Caco-2 (cell line): Measurements from ENCODE around the gene SMC1B. TPM values are rescaled to one million over a fixed set of nuclear protein-coding genes. Genes with fewer than 3 reads are reported as not detected.

Experiments
- BruUV-seq: library from RNA; stranded (reverse); fragments of 400-500 nt; replicated peaks from 2 replicates; lab custom pipeline; 2021; lab: Mats Ljungman, UMichigan
- CTCF ChIA-PET: fragments of 300-600 bp; sonication (Branson Sonifier 250); formaldehyde crosslinking; loops from one replicate; lab custom pipeline; 2022; ENCODE audit warnings: antibody characterized with exemption; lab: Charles Lee
- POLR2A ChIA-PET: fragments of 300-600 bp; sonication (Branson Sonifier 250); formaldehyde crosslinking; loops from one replicate; lab custom pipeline; 2022; ENCODE audit warnings: antibody characterized with exemption; lab: Charles Lee
- DNase-seq, 2 experiments: peaks; one replicate each; pipeline versions ENCODE4 v3.0.0 to v3.0.0-alpha.2; 2020 to 2022
- H3K27me3 ChIP-seq: replicated peaks from 2 replicates; pipeline ENCODE4 v1.6.0; 2011; ENCODE audit warnings: low read length; ENCODE audit not compliant: control insufficient read depth, insufficient read depth
- H3K36me3 ChIP-seq: 2 replicates; pipeline ENCODE4 v1.5.1; 2011; ENCODE audit warnings: low read length; ENCODE audit not compliant: control insufficient read depth, insufficient read depth
- H3K4me1 ChIP-seq: fragments of 250-450 bp; sonication (Bioruptor Pico); 2 replicates; pipeline ENCODE4 v1.5.1; 2020; ENCODE audit warnings: mild to moderate bottlenecking
- H3K4me3 ChIP-seq: 2 replicates; pipeline ENCODE4 v1.5.1; 2011; ENCODE audit warnings: low read depth, mild to moderate bottlenecking, control low read depth, low read length
- H3K9me3 ChIP-seq: fragments of 250-450 bp; sonication (Bioruptor Pico); 2 replicates; pipeline ENCODE4 v1.5.1; 2020; ENCODE audit warnings: mild to moderate bottlenecking, moderate library complexity
- H3K27ac Mint-ChIP-seq: one replicate; pipeline ENCODE4 v1.8.0; 2022; ENCODE audit warnings: mixed read lengths; ENCODE audit not compliant: unreplicated experiment
- H3K27me3 Mint-ChIP-seq: one replicate; pipeline ENCODE4 v1.8.0; 2022; ENCODE audit warnings: mixed read lengths; ENCODE audit not compliant: insufficient read depth, unreplicated experiment
- H3K36me3 Mint-ChIP-seq: one replicate; pipeline ENCODE4 v1.8.0; 2022; ENCODE audit warnings: mild to moderate bottlenecking, mixed read lengths; ENCODE audit not compliant: insufficient read depth, unreplicated experiment
- H3K4me1 Mint-ChIP-seq: one replicate; pipeline ENCODE4 v1.8.0; 2022; ENCODE audit warnings: low read depth, mixed read lengths; ENCODE audit not compliant: unreplicated experiment
- H3K4me3 Mint-ChIP-seq: one replicate; pipeline ENCODE4 v1.8.0; 2022; ENCODE audit warnings: mild to moderate bottlenecking, moderate library complexity, mixed read lengths; ENCODE audit not compliant: unreplicated experiment
- H3K9me3 Mint-ChIP-seq: one replicate; pipeline ENCODE4 v1.8.0; 2022; ENCODE audit warnings: mixed read lengths; ENCODE audit not compliant: unreplicated experiment
- CTCF ChIP-seq, 2 experiments: fragments of 200-600 bp in 1 of 2; IDR thresholded peaks; 1 replicate in 1 of 2; 2 replicates in 1 of 2; pipeline versions ENCODE4 v1.5.1 to v1.8.0; 2011 to 2022; ENCODE audit warnings: antibody characterized with exemption in 1 of 2, control low read depth in 1 of 2, inconsistent platforms in 1 of 2, low read depth in 1 of 2, low read length in 1 of 2, mild to moderate bottlenecking in 1 of 2, moderate library complexity in 1 of 2; ENCODE audit not compliant: insufficient read depth in 1 of 2, severe bottlenecking in 1 of 2, unreplicated experiment in 1 of 2
- intact Hi-C: fragments of 100-400 bp; cut with micrococcal nuclease; formaldehyde crosslinking; loops from one replicate; pipeline ENCODE4 v1.10.0; 2022; ENCODE audit not compliant: unreplicated experiment
- total RNA-seq: library from RNA; stranded (reverse); gene quantifications from 2 replicates; pipeline ENCODE4 v1.2.3, GENCODE V29; 2022

The SMC1B gene
- total RNA-seq, 1 experiment from 2014 or later, result 5.3 TPM

- Histone ChIP-seq H3K36me3 (peaks cover 10% of the 10 kb centered on the region), H3K9me3 (no peaks in the 10 kb centered on the region), H3K4me3 (no peak overlapping the region), H3K27me3 (no peaks in the 10 kb centered on the region), H3K4me1 (peaks cover 15% of the 10 kb centered on the region)
- peaks cover 67% of the 10 kb centered on the region for H3K36me3 Mint-ChIP-seq
- ChIA-PET POLR2A (no interaction called here), CTCF (no interaction called here)
- H3K4me3 Mint-ChIP-seq, result no peak overlapping the region
- TF ChIP-seq CTCF (IDR thresholded peaks at IDR 0.05; ENCODE audit: insufficient read depth in 1 of 2, low read depth in 1 of 2, low read length in 1 of 2, severe bottlenecking in 1 of 2, unreplicated experiment in 1 of 2), result no peak
- intact Hi-C loops, result no loop called here
- H3K27me3 Mint-ChIP-seq, result no peaks in the 10 kb centered on the region
- peaks cover 18% of the 10 kb centered on the region for H3K4me1 Mint-ChIP-seq
- no peak overlapping the region for H3K27ac Mint-ChIP-seq
- H3K9me3 Mint-ChIP-seq, result no peaks in the 10 kb centered on the region
- BruUV-seq, result no TSS peak
- no peak for DNase-seq
Measured at GRCh38 chr22:45321827-45322226, 91.6 kb downstream of the SMC1B start.

GRCh38 chr22:45320357-45320976, 92.9 kb downstream of the SMC1B start:
- H3K27me3 ChIP-seq, result no peaks in the 10 kb centered on the region
- H3K9me3 ChIP-seq, result no peaks in the 10 kb centered on the region
- no peak overlapping the region for H3K27ac Mint-ChIP-seq
- intact Hi-C loops, result no loop called here
- ChIA-PET POLR2A (no interaction called here), CTCF (no interaction called here)
- no peaks in the 10 kb centered on the region for H3K27me3 Mint-ChIP-seq
- H3K4me1 ChIP-seq, result peaks cover 28% of the 10 kb centered on the region
- H3K4me3 Mint-ChIP-seq, result no peak overlapping the region
- BruUV-seq, result no TSS peak
- DNase-seq, result no peak
- peaks cover 18% of the 10 kb centered on the region for H3K4me1 Mint-ChIP-seq
- H3K4me3 ChIP-seq, result no peak overlapping the region
- H3K36me3 Mint-ChIP-seq, result peaks cover 64% of the 10 kb centered on the region
- TF ChIP-seq CTCF (IDR thresholded peaks at IDR 0.05; ENCODE audit: insufficient read depth in 1 of 2, low read depth in 1 of 2, low read length in 1 of 2, severe bottlenecking in 1 of 2, unreplicated experiment in 1 of 2), result no peak
- peaks cover 8% of the 10 kb centered on the region for H3K36me3 ChIP-seq
- H3K9me3 Mint-ChIP-seq, result no peaks in the 10 kb centered on the region

GRCh38 chr22:45319324-45319685, 94.1 kb downstream of the SMC1B start:
- H3K27ac Mint-ChIP-seq, result peak overlapping the region; percentile 75
- peaks cover 20% of the 10 kb centered on the region for H3K4me1 Mint-ChIP-seq
- H3K4me3 Mint-ChIP-seq, result no peak overlapping the region
- H3K9me3 Mint-ChIP-seq, result no peaks in the 10 kb centered on the region
- no peak for TF ChIP-seq CTCF (IDR thresholded peaks at IDR 0.05; ENCODE audit: insufficient read depth in 1 of 2, low read depth in 1 of 2, low read length in 1 of 2, severe bottlenecking in 1 of 2, unreplicated experiment in 1 of 2)
- peaks cover 37% of the 10 kb centered on the region for H3K4me1 ChIP-seq
- POLR2A ChIA-PET, result no interaction called here
- BruUV-seq, result no TSS peak
- H3K36me3 Mint-ChIP-seq, result peaks cover 56% of the 10 kb centered on the region
- no peak overlapping the region for H3K4me3 ChIP-seq
- intact Hi-C loops, result no loop called here
- H3K9me3 ChIP-seq, result no peaks in the 10 kb centered on the region
- no peaks in the 10 kb centered on the region for H3K27me3 Mint-ChIP-seq
- DNase-seq, result no peak
- peaks cover 8% of the 10 kb centered on the region for H3K36me3 ChIP-seq
- H3K27me3 ChIP-seq, result no peaks in the 10 kb centered on the region
- CTCF ChIA-PET, result no interaction called here
